ENCODE data around the gene RELL2.

The RELL2 gene

GRCh38 chr5:141655020-141655419, 18.2 kb downstream of the RELL2 start:
- Histone ChIP-seq H3K9me3 (ENCODE audit: control insufficient read depth, insufficient read depth, low read depth, low read length) (no peaks in the 10 kb centered on the region), H3K27ac (ENCODE audit: extremely low read depth, low read depth, low read length) (no peak overlapping the region), H3K4me1 (ENCODE audit: control insufficient read depth, insufficient read depth, low read length) (no peaks in the 10 kb centered on the region), H3K4me3 (ENCODE audit: low read depth, low read length) (no peak overlapping the region), H3K36me3 (ENCODE audit: control insufficient read depth in 2 of 2, insufficient read depth in 1 of 2, low read length in 2 of 2) (peaks cover 0 to 6% of the 10 kb centered on the region in 2 experiments; a peak in 1 of 3 replicates)
- POLR2A ChIA-PET: interaction anchor here (0.7 kb wide), 1 partner anchor 22 kb away, joined by 4 read pairs; no protein-coding TSS in a partner anchor
- no peak for TF ChIP-seq ZSCAN30 (tag by site-specific recombination; IDR thresholded peaks at IDR 0.05)
- no peak for TF ChIP-seq SP2 (tag by site-specific recombination; IDR thresholded peaks at IDR 0.05)
- no peak for TF ChIP-seq SP7 (tag by site-specific recombination; IDR thresholded peaks at IDR 0.05)
- TF ChIP-seq ZNF600 (tag by site-specific recombination; IDR thresholded peaks at IDR 0.05): no peak
- TF ChIP-seq BCL11A (tag by site-specific recombination; IDR thresholded peaks at IDR 0.05; ENCODE audit: low read depth): no peak
- no peak for TF ChIP-seq ZNF426 (tag by site-specific recombination; IDR thresholded peaks at IDR 0.05)
- TF ChIP-seq ZNF521 (tag by site-specific recombination; IDR thresholded peaks at IDR 0.05): 0 out of 2 replicates have a peak, but pooled peaks have one; percentile 46
- no peak for TF ChIP-seq ZSCAN23 (tag by site-specific recombination; IDR thresholded peaks at IDR 0.05)
- no peak for TF ChIP-seq GLI2 (tag by site-specific recombination; IDR thresholded peaks at IDR 0.05; ENCODE audit: borderline replicate concordance, low read depth)
- TF ChIP-seq ZNF221 (tag by site-specific recombination; IDR thresholded peaks at IDR 0.05; ENCODE audit: borderline replicate concordance): no peak
- TF ChIP-seq REST (tag by site-specific recombination; IDR thresholded peaks at IDR 0.05): no peak
- TF ChIP-seq ZSCAN16 (tag by site-specific recombination; IDR thresholded peaks at IDR 0.05): no peak
- no peak for TF ChIP-seq ZNF645 (tag by site-specific recombination; IDR thresholded peaks at IDR 0.05)
- no peak for TF ChIP-seq PRDM4 (tag by site-specific recombination; IDR thresholded peaks at IDR 0.05)
- no peak for TF ChIP-seq ZBTB49 (tag by site-specific recombination; IDR thresholded peaks at IDR 0.05; ENCODE audit: low read depth)
- peak; percentile 97 for TF ChIP-seq ZSCAN4 (tag by site-specific recombination; IDR thresholded peaks at IDR 0.05)
- peak; percentile 51; the same call in 1 of the 2 replicates for TF ChIP-seq ZFHX2 (tag by site-specific recombination; conservative IDR thresholded peaks at IDR 0.05)
- no peak for TF ChIP-seq ZNF416 (tag by site-specific recombination; IDR thresholded peaks at IDR 0.05)
- no peak for TF ChIP-seq TCF7L2 (IDR thresholded peaks at IDR 0.05; ENCODE audit: borderline replicate concordance, low read depth, low read length)
- TF ChIP-seq EGR2 (tag by site-specific recombination; IDR thresholded peaks at IDR 0.05; ENCODE audit: low read depth): peak; percentile 58; the same call in 1 of the 2 replicates
- no peak for TF ChIP-seq ZBTB48 (tag by site-specific recombination; IDR thresholded peaks at IDR 0.05)
- CTCF ChIA-PET: no interaction called here

Measured in HEK293 (cell line).